H1 (cell line): ENCODE measurements around the gene ACTR3C. TPM values are rescaled to one million over a fixed set of nuclear protein-coding genes. Genes with fewer than 3 reads are reported as not detected.
A peak's percentile ranks its signal among the peaks of the same experiment; 100 is the strongest.

Experiments used
- CTCF ChIA-PET: fragments of 300-600 bp; sonication (Branson Sonifier 250); formaldehyde crosslinking; loops from one replicate; lab custom pipeline; 2021; ENCODE audit not compliant: partially characterized antibody; lab: Charles Lee
- POLR2A ChIA-PET: fragments of 300-600 bp; sonication (Branson Sonifier 250); formaldehyde crosslinking; loops from one replicate; lab custom pipeline; 2021; ENCODE audit warnings: inconsistent platforms; ENCODE audit not compliant: partially characterized antibody; lab: Charles Lee
- DNase-seq, 2 experiments: peaks; one replicate each; pipeline versions ENCODE4 v3.0.0 to v3.0.0-alpha.2; 2010 to 2022; ENCODE audit warnings: low spot score in 2 of 2, low read depth in 1 of 2, mixed read lengths in 1 of 2
- FAIRE-seq: peaks from 2 replicates; lab custom pipeline; 2011; peaks lifted over from hg19 to GRCh38; lab: Jason Lieb, UNC
- H2AFZ ChIP-seq: 2 replicates; pipeline ENCODE4 v1.8.1; 2012; ENCODE audit warnings: low read length, inconsistent platforms
- H2AK5ac ChIP-seq: 2 replicates; pipeline ENCODE4 v1.6.1; 2013; ENCODE audit warnings: low read depth, low read length
- H2BK120ac ChIP-seq: replicated peaks from 2 replicates; pipeline ENCODE3; 2013; ENCODE audit warnings: low read depth, low read length, inconsistent platforms
- H2BK12ac ChIP-seq: 2 replicates; pipeline ENCODE4 v1.6.1; 2013; ENCODE audit warnings: low read depth, low read length
- H2BK15ac ChIP-seq: 2 replicates; pipeline ENCODE4 v1.6.1; 2013; ENCODE audit warnings: low read length
- H2BK20ac ChIP-seq: 2 replicates; pipeline ENCODE4 v1.6.1; 2013; ENCODE audit warnings: low read length
- H2BK5ac ChIP-seq: 2 replicates; pipeline ENCODE4 v1.6.1; 2013; ENCODE audit warnings: low read depth, low read length
- H3K14ac ChIP-seq: 2 replicates; pipeline ENCODE4 v1.6.1; 2013; ENCODE audit warnings: inconsistent platforms; ENCODE audit not compliant: insufficient read length
- H3K18ac ChIP-seq: 2 replicates; pipeline ENCODE4 v1.6.1; 2013; ENCODE audit warnings: low read length; ENCODE audit errors: extremely low read depth
- H3K23ac ChIP-seq: 2 replicates; pipeline ENCODE4 v1.6.1; 2013; ENCODE audit warnings: inconsistent platforms; ENCODE audit not compliant: insufficient read length
- H3K23me2 ChIP-seq: 2 replicates; pipeline ENCODE4 v1.6.1; 2013; ENCODE audit warnings: low read depth, low read length
- H3K27ac ChIP-seq: 2 replicates; pipeline ENCODE4 v1.6.1; 2011; ENCODE audit warnings: low read depth, low read length, inconsistent platforms
- H3K27me3 ChIP-seq, 4 experiments: replicated peaks in 1 of 4; 1 replicate in 1 of 4; 2 replicates in 3 of 4; pipeline versions ENCODE4 v1.6.1 to v1.8.1; 2011 to 2013; ENCODE audit warnings: low read length in 3 of 4, mild to moderate bottlenecking in 3 of 4, inconsistent platforms in 2 of 4, mixed read lengths in 2 of 4, moderate library complexity in 1 of 4; ENCODE audit not compliant: control insufficient read depth in 3 of 4, insufficient read depth in 3 of 4; ENCODE audit errors: extremely low read depth in 1 of 4
- H3K36me3 ChIP-seq, 4 experiments: 2 replicates each; pipeline versions ENCODE4 v1.6.1 to v1.8.1; 2011 to 2013; ENCODE audit warnings: mild to moderate bottlenecking in 4 of 4, low read length in 3 of 4, moderate library complexity in 2 of 4, control low read depth in 1 of 4, inconsistent platforms in 1 of 4; ENCODE audit not compliant: insufficient read depth in 4 of 4, control insufficient read depth in 2 of 4
- H3K4ac ChIP-seq: replicated peaks from 2 replicates; pipeline ENCODE3; 2013; ENCODE audit warnings: low read length, low read depth, mixed read lengths, inconsistent platforms; ENCODE audit not compliant: insufficient read length
- H3K4me1 ChIP-seq, 4 experiments: replicated peaks in 1 of 4; 1 replicate in 1 of 4; 2 replicates in 3 of 4; pipeline versions ENCODE4 v1.6.1 to v1.8.1; 2011 to 2013; ENCODE audit warnings: low read length in 3 of 4, inconsistent platforms in 2 of 4, mixed read lengths in 1 of 4; ENCODE audit not compliant: insufficient read depth in 4 of 4, control insufficient read depth in 3 of 4
- H3K4me2 ChIP-seq, 2 experiments: 2 replicates each; pipeline versions ENCODE4 v1.6.1 to v1.8.1; 2011 to 2013; ENCODE audit warnings: low read depth in 2 of 2, low read length in 2 of 2, control low read depth in 1 of 2, inconsistent platforms in 1 of 2, mild to moderate bottlenecking in 1 of 2; ENCODE audit not compliant: insufficient read depth in 1 of 2
- H3K4me3 ChIP-seq, 4 experiments: fragments of 200-600, 300-600 bp in 1 of 4; sonication (generic), shearing (Covaris generic), sonication (Bioruptor Twin) in 1 of 4; 2 replicates each; pipeline versions ENCODE4 v1.5.1 to v1.8.1; 2011 to 2016; ENCODE audit warnings: low read length in 4 of 4, low read depth in 3 of 4, control low read depth in 2 of 4, inconsistent platforms in 2 of 4, mild to moderate bottlenecking in 2 of 4, mixed read lengths in 1 of 4, moderate library complexity in 1 of 4; ENCODE audit not compliant: insufficient read depth in 2 of 4; ENCODE audit errors: extremely low read depth in 1 of 4
- H3K56ac ChIP-seq: replicated peaks from 2 replicates; pipeline ENCODE3; 2013; ENCODE audit warnings: low read depth, mild to moderate bottlenecking, mixed read lengths, low read length, inconsistent platforms; ENCODE audit not compliant: insufficient read length
- H3K79me1 ChIP-seq: 2 replicates; pipeline ENCODE4 v1.6.1; 2013; ENCODE audit warnings: low read depth, low read length, control low read depth
- H3K79me2 ChIP-seq, 2 experiments: 2 replicates each; pipeline versions ENCODE4 v1.6.1 to v1.8.1; 2012 to 2013; ENCODE audit warnings: low read length in 2 of 2, mild to moderate bottlenecking in 2 of 2, inconsistent platforms in 1 of 2; ENCODE audit not compliant: insufficient read depth in 2 of 2, control insufficient read depth in 1 of 2
- H3K9ac ChIP-seq, 4 experiments: replicated peaks in 1 of 4; 1 replicate in 1 of 4; 2 replicates in 3 of 4; pipeline versions ENCODE4 v1.6.1 to v1.8.1; 2011 to 2013; ENCODE audit warnings: low read depth in 3 of 4, low read length in 3 of 4, control low read depth in 2 of 4, mild to moderate bottlenecking in 2 of 4, moderate library complexity in 2 of 4, inconsistent platforms in 1 of 4; ENCODE audit errors: extremely low read depth in 1 of 4
- H3K9me3 ChIP-seq, 2 experiments: 2 replicates each; pipeline versions ENCODE4 v1.6.1 to v1.8.1; 2012 to 2013; ENCODE audit warnings: mild to moderate bottlenecking in 2 of 2, moderate library complexity in 2 of 2, control low read depth in 1 of 2, inconsistent platforms in 1 of 2, low read depth in 1 of 2, low read length in 1 of 2, mixed read lengths in 1 of 2; ENCODE audit not compliant: insufficient read depth in 2 of 2
- H4K20me1 ChIP-seq, 2 experiments: replicated peaks in 1 of 2; 2 replicates each; pipeline versions ENCODE3 to v1.8.1; 2011 to 2013; ENCODE audit warnings: inconsistent platforms in 2 of 2, low read length in 2 of 2, mild to moderate bottlenecking in 1 of 2; ENCODE audit not compliant: insufficient read depth in 2 of 2, control insufficient read depth in 1 of 2
- H4K5ac ChIP-seq: 2 replicates; pipeline ENCODE4 v1.6.1; 2013; ENCODE audit warnings: low read length, low read depth, mixed read lengths, inconsistent platforms; ENCODE audit not compliant: insufficient read length
- H4K8ac ChIP-seq: 2 replicates; pipeline ENCODE4 v1.8.0; 2013; ENCODE audit warnings: mild to moderate bottlenecking, moderate library complexity, low read length, inconsistent platforms; ENCODE audit not compliant: insufficient read depth; ENCODE audit errors: extremely low read depth
- H4K91ac ChIP-seq: replicated peaks from 2 replicates; pipeline ENCODE3; 2013; ENCODE audit warnings: low read length, mixed read lengths, inconsistent platforms; ENCODE audit not compliant: insufficient read length
- E2F6 ChIP-seq: IDR thresholded peaks from 2 replicates; pipeline ENCODE4 v1.6.1; 2012; ENCODE audit warnings: inconsistent platforms
- KDM5A ChIP-seq: fragments of 200-600 bp; IDR thresholded peaks from 2 replicates; pipeline ENCODE4 v1.7.1; 2012; ENCODE audit warnings: mild to moderate bottlenecking, low read length, inconsistent platforms, mixed read lengths
- WGBS, 2 experiments: shearing (Covaris generic) in 1 of 2; methylation state at CpG; one replicate each; pipeline versions ENCODE4 v1.1.6 to v1.1.7; 2013 to 2015; ENCODE audit warnings: low lambda C conversion rate in 2 of 2, mixed read lengths in 2 of 2, inconsistent platforms in 1 of 2, low coverage in 1 of 2, missing lambda C conversion rate in 1 of 2; ENCODE audit not compliant: insufficient replicate concordance in 2 of 2, insufficient coverage in 1 of 2, insufficient read length in 1 of 2; ENCODE audit errors: extremely low coverage in 1 of 2, missing lambda C conversion rate in 1 of 2; 5-methylcytosine and 5-hydroxymethylcytosine counted together
- polyA plus RNA-seq, 7 experiments: library from polyadenylated mRNA; depleted of rRNA in 3 of 7; stranded (reverse) in 5 of 7; unstranded in 2 of 7; fragments of >200 nt in 5 of 7; fragments of 200-250 nt in 2 of 7; gene quantifications; 1 replicate in 5 of 7; 2 replicates in 1 of 7; 4 replicates in 1 of 7; pipeline versions ENCODE4 v1.2.1 to v1.2.3, GENCODE V29; 2011 to 2013; ENCODE audit warnings: missing spikeins in 2 of 7, mixed read lengths in 2 of 7
- total RNA-seq: library from RNA; stranded (reverse); fragmentation: NEBNext Ultra II Directional; extraction: Animal tissue kit (Norgen Biotek cat#: 25700); gene quantifications from 2 replicates; pipeline ENCODE4 v1.2.1, GENCODE V29; 2021

Gene ACTR3C
- total and polyA plus RNA-seq, 2 of the 8 experiments (the other 6 are each of a cell fraction or from before 2014, with no cell fraction given) = 1.5 TPM; not detected in 1

GRCh38 chr7:150323682-150324372 is 482 bp upstream of the ACTR3C start:
- 0 out of 2 replicates have a peak, but pooled peaks have one; percentile 6 for TF ChIP-seq E2F6
- no peak for TF ChIP-seq KDM5A
- no peak overlapping the region for H3K14ac ChIP-seq
- 0 out of 2 replicates have a peak overlapping the region, but pooled peaks have one; percentile 6 for H2BK5ac ChIP-seq
- H3K9ac ChIP-seq = peak overlapping the region in 3 of 4 experiments; percentile 31 to 79 (median 42); a peak in 6 of 7 replicates
- peak overlapping the region; percentile 60; the same call in 1 of the 2 replicates for H2BK12ac ChIP-seq
- H3K18ac ChIP-seq = peak overlapping the region; percentile 5; the same call in 1 of the 2 replicates
- peak overlapping the region; percentile 55 to 61 (median 56) for H3K4me3 ChIP-seq
- no peak overlapping the region for H3K27ac ChIP-seq
- peaks cover 10 to 15% (median 14%) of the 10 kb centered on the region in 4 experiments for H3K4me1 ChIP-seq
- H3K4ac ChIP-seq = no peak overlapping the region
- ChIA-PET POLR2A (interaction anchor here (0.6 to 2.8 kb wide), 6 partner anchors 11 to 98 kb away, joined by 3 to 12 read pairs (median 4); no protein-coding TSS in a partner anchor), CTCF (interaction anchor here (0.8 to 1.6 kb wide), 2 partner anchors 10 to 42 kb away, joined by 3 to 5 read pairs; no protein-coding TSS in a partner anchor)
- peaks cover 0 to 2% (median 0%) of the 10 kb centered on the region in 4 experiments; a peak in 3 of 7 replicates for H3K27me3 ChIP-seq
- no peak overlapping the region for H2BK20ac ChIP-seq
- H3K79me1 ChIP-seq = peaks cover 2% of the 10 kb centered on the region; the same call in 1 of the 2 replicates
- 46 to 100% methylated on average over 1 to 16 of the region's 16 CpGs for WGBS, 2 experiments
- H4K91ac ChIP-seq = peak overlapping the region; percentile 54
- H3K36me3 ChIP-seq = peaks cover 3 to 6% (median 6%) of the 10 kb centered on the region in 4 experiments; a peak in 4 of 8 replicates
- H4K5ac ChIP-seq = no peak overlapping the region
- no peak overlapping the region for H4K8ac ChIP-seq
- 0 out of 2 replicates have a peak, but pooled peaks cover 1% of the 10 kb centered on the region for H3K23me2 ChIP-seq
- no peak overlapping the region for H2BK120ac ChIP-seq
- H3K23ac ChIP-seq = no peak overlapping the region
- no peaks in the 10 kb centered on the region for H4K20me1 ChIP-seq
- H2BK15ac ChIP-seq = no peak overlapping the region
- H3K9me3 ChIP-seq = no peaks in the 10 kb centered on the region
- no peak overlapping the region; the same call in 1 of the 2 replicates for H2AK5ac ChIP-seq
- peaks cover 0 to 15% of the 10 kb centered on the region in 2 experiments; a peak in 1 of 4 replicates for H3K79me2 ChIP-seq
- DNase-seq = no peak
- H2AFZ ChIP-seq = no peak overlapping the region
- peak overlapping the region; percentile 58 to 84 for H3K4me2 ChIP-seq
- no peak for FAIRE-seq
- H3K56ac ChIP-seq = no peak overlapping the region
